Natural killer cell (primary cell): ENCODE results near the gene IGF2. TPM values are rescaled to one million over a fixed set of nuclear protein-coding genes. Genes with fewer than 3 reads are reported as not detected.

Experiments
- ATAC-seq, 3 donors: fragments of 150-1000 bp in 2 of 3; fragments of 200-7000 bp in 1 of 3; cut with Tn5 transposase; 1 replicate in 1 of 3; 2 replicates in 2 of 3; pipeline ENCODE4 v1.10.0; 2021; ENCODE audit warnings: mild to moderate bottlenecking in 2 of 3, moderate library complexity in 2 of 3
- DNase-seq, 2 donors: peaks; one replicate each; pipeline versions ENCODE4 v3.0.0 to v3.0.0-alpha.2; 2013 to 2021; ENCODE audit warnings: mixed read lengths in 1 of 2
- H3K27ac ChIP-seq: one replicate; pipeline ENCODE4 v1.5.1; 2013; ENCODE audit warnings: mild to moderate bottlenecking, low read length
- H3K27me3 ChIP-seq: one replicate; pipeline ENCODE4 v1.6.1; 2013; ENCODE audit warnings: low read length; ENCODE audit not compliant: control insufficient read depth, insufficient read depth
- H3K36me3 ChIP-seq: one replicate; pipeline ENCODE4 v1.6.1; 2013; ENCODE audit warnings: low read length; ENCODE audit not compliant: control insufficient read depth, insufficient read depth
- H3K4me1 ChIP-seq: one replicate; pipeline ENCODE4 v1.6.1; 2013; ENCODE audit warnings: low read length; ENCODE audit not compliant: control insufficient read depth, insufficient read depth
- H3K4me3 ChIP-seq: one replicate; pipeline ENCODE4 v1.5.1; 2013; ENCODE audit warnings: low read length
- H3K9me3 ChIP-seq: one replicate; pipeline ENCODE4 v1.6.1; 2013; ENCODE audit warnings: low read length; ENCODE audit not compliant: control insufficient read depth, insufficient read depth
- H3K27ac Mint-ChIP-seq, 2 donors: one replicate each; pipeline ENCODE4 v1.8.0; 2022; ENCODE audit warnings: mild to moderate bottlenecking in 2 of 2, mixed read lengths in 2 of 2, moderate library complexity in 1 of 2
- H3K27me3 Mint-ChIP-seq, 2 donors: one replicate each; pipeline ENCODE4 v1.8.0; 2022; ENCODE audit warnings: low read depth in 2 of 2, mixed read lengths in 2 of 2
- H3K36me3 Mint-ChIP-seq: one replicate; pipeline ENCODE4 v1.8.0; 2022; ENCODE audit warnings: mixed read lengths
- H3K4me1 Mint-ChIP-seq, 2 donors: one replicate each; pipeline ENCODE4 v1.8.0; 2022; ENCODE audit warnings: mixed read lengths in 2 of 2
- H3K4me3 Mint-ChIP-seq: one replicate; pipeline ENCODE4 v1.8.0; 2022; ENCODE audit warnings: mild to moderate bottlenecking, moderate library complexity, mixed read lengths
- H3K9me3 Mint-ChIP-seq, 2 donors: one replicate each; pipeline ENCODE4 v1.8.0; 2022; ENCODE audit warnings: mixed read lengths in 2 of 2
- WGBS: methylation state at CpG from one replicate; pipeline ENCODE4 v1.1.7; 2013; ENCODE audit warnings: missing lambda C conversion rate; ENCODE audit not compliant: insufficient coverage; 5-methylcytosine and 5-hydroxymethylcytosine counted together
- intact Hi-C: fragments of 100-400 bp; cut with micrococcal nuclease; formaldehyde crosslinking; loops from one replicate; pipeline ENCODE4 v1.14.2; 2022
- total RNA-seq, 4 donors: library from RNA; stranded (reverse); fragments of 120-200 nt in 1 of 4; gene quantifications; one replicate each; pipeline versions ENCODE4 v1.2.3 to v1.2.4, GENCODE V29; 2013 to 2022
- TF ChIP-seq, protein P1 (sequence below): fragments of 200-600 bp; IDR thresholded peaks from one replicate; pipeline ENCODE4 v1.8.0; 2022; ENCODE audit warnings: antibody characterized with exemption

The IGF2 gene
- total RNA-seq, 3 donors from 2014 or later (not counting 1 experiment from before 2014, with no cell fraction given), result not detected

DNA sequence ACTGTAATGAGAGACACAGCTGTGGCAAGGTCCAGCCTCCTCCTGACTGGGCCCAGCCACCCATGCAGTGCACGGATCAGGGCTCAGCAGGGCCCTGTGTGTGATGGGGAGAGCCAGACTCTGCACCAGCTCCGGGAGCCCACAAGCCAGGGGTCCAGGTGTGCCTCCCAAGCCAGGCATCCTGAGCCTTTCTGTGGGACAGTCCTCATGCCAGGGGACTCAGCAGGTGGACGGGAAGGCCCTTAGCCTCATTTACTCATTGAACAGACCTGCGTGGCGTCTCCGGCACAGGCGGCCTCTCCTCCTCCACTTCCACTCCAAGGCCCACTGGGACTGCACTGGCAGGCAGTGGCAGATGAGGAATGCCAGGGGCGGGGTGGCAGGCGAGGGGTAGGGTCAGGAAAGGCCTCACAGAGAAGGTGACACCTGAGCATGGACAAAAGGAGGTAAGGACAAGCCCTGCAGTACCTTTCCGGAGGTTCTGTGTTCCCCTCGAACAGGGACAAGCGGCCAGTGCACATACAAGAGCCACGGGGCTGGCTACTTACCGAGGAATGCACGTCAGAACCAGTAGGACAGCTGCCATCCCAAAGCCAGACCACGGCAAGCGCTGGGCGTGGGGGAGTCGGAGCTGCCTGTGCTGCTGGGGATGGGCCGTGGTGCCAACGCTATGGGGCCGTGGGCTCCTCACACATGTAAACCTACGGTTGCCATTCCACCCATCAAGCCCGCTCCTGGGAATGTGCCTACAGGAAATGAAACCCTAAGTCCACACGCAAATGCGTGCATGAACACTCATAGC is 52.7 kb downstream of the IGF2 start:
- Histone ChIP-seq H3K9me3 (no peaks in the 10 kb centered on the region), H3K27me3 (no peaks in the 10 kb centered on the region), H3K4me1 (no peaks in the 10 kb centered on the region), H3K27ac (no peak overlapping the region), H3K4me3 (no peak overlapping the region), H3K36me3 (no peaks in the 10 kb centered on the region)
- Mint-ChIP-seq H3K27ac (no peak overlapping the region), H3K4me3 (no peak overlapping the region), H3K9me3 (no peaks in the 10 kb centered on the region), H3K27me3 (peaks cover 13 to 16% of the 10 kb centered on the region in 2 donors), H3K4me1 (no peaks in the 10 kb centered on the region), H3K36me3 (peaks cover 7% of the 10 kb centered on the region)
- intact Hi-C loops, result no loop called here
- ATAC-seq (no peak), DNase-seq (peak in 1 of 2 donors; percentile 11)
- TF ChIP-seq, protein P1, sequence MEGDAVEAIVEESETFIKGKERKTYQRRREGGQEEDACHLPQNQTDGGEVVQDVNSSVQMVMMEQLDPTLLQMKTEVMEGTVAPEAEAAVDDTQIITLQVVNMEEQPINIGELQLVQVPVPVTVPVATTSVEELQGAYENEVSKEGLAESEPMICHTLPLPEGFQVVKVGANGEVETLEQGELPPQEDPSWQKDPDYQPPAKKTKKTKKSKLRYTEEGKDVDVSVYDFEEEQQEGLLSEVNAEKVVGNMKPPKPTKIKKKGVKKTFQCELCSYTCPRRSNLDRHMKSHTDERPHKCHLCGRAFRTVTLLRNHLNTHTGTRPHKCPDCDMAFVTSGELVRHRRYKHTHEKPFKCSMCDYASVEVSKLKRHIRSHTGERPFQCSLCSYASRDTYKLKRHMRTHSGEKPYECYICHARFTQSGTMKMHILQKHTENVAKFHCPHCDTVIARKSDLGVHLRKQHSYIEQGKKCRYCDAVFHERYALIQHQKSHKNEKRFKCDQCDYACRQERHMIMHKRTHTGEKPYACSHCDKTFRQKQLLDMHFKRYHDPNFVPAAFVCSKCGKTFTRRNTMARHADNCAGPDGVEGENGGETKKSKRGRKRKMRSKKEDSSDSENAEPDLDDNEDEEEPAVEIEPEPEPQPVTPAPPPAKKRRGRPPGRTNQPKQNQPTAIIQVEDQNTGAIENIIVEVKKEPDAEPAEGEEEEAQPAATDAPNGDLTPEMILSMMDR, result no peak
- WGBS, result 83% methylated on average over 26 of the region's 26 CpGs

DNA sequence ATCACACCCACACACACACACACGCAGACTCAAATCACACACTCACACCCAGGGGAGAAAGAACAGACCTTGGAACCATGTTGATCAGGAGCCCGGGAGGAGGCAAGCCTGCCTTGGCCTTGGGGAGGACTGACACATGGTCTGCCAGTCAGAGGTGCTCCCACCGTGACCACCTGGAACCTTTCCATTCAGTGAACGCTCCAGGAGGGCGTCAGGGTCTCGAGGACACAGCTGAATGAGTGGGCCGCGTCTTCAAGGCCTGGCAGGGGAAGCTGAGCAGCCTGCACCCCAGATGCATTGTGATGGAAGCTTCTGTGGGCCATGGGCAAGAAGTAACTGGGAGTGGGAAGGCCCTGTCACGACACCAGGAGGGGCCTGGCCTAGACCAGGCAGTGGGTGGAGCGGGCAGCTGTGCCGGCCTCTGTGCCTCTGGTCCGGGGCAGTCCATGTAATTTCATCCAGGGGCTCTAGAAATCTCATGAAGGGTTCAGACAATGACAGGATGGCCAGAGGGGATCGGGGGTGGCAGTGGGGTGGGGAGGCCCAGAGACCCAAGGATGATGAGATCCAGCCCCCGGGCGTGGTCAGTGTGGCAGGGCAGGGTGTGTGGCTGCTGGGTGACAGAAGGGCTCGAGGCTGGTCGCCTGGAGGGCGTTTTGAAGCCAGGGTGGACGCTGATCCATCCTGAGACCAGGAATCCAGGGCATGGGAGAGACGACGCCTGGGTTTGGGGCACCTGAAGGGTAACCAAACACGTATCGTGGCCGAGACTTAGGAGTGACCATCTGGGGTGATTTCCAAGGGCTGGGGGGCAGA is 53.7 kb downstream of the IGF2 start:
- H3K4me1 ChIP-seq, result no peaks in the 10 kb centered on the region
- H3K27ac Mint-ChIP-seq, result no peak overlapping the region
- TF ChIP-seq, protein P1, result no peak
- no peaks in the 10 kb centered on the region for H3K27me3 ChIP-seq
- no peaks in the 10 kb centered on the region for H3K36me3 ChIP-seq
- H3K4me1 Mint-ChIP-seq, result no peaks in the 10 kb centered on the region
- WGBS, result 88% methylated on average over 24 of the region's 24 CpGs
- no peaks in the 10 kb centered on the region for H3K9me3 ChIP-seq
- no peak overlapping the region for H3K4me3 Mint-ChIP-seq
- H3K27ac ChIP-seq, result no peak overlapping the region
- H3K36me3 Mint-ChIP-seq, result peaks cover 7% of the 10 kb centered on the region
- no peaks in the 10 kb centered on the region for H3K9me3 Mint-ChIP-seq
- H3K27me3 Mint-ChIP-seq, result peaks cover 13 to 16% of the 10 kb centered on the region in 2 donors
- ATAC-seq (no peak), DNase-seq (peak in 1 of 2 donors; percentile 4)
- H3K4me3 ChIP-seq, result no peak overlapping the region
- intact Hi-C loops, result no loop called here

DNA sequence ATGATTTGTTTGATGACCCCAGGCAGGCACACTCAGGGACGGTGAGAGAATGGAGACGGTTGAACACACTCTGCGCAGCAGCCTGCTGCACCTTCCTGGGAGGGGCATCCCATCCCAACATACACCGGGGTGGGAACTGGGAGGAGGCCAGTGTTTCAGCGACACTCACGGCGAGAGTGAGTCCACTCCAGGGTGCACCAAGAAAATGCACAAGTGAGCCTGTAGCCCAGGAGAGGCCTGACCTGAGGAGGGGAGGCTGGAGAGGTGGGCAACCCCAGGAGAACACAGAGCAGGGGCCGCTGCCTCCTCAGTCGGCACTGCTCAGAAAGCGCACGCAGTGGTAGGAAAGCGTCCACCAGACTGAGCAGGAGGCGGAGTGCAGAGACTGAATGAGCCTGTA is 54.5 kb downstream of the IGF2 start:
- Mint-ChIP-seq H3K36me3 (peaks cover 7% of the 10 kb centered on the region), H3K9me3 (no peaks in the 10 kb centered on the region), H3K27me3 (peaks cover 13 to 16% of the 10 kb centered on the region in 2 donors), H3K27ac (no peak overlapping the region), H3K4me3 (no peak overlapping the region), H3K4me1 (no peaks in the 10 kb centered on the region)
- Histone ChIP-seq H3K27ac (no peak overlapping the region), H3K27me3 (no peaks in the 10 kb centered on the region), H3K9me3 (no peaks in the 10 kb centered on the region), H3K36me3 (no peaks in the 10 kb centered on the region), H3K4me1 (no peaks in the 10 kb centered on the region), H3K4me3 (no peak overlapping the region)
- TF ChIP-seq, protein P1, result no peak
- 97% methylated on average over 13 of the region's 13 CpGs for WGBS
- ATAC-seq (no peak), DNase-seq (peak in 1 of 2 donors; percentile 9)
- intact Hi-C loops, result no loop called here

Other genes with a start within 250 kb of the IGF2 start
- gene PRR33, start 247.5 kb downstream of the IGF2 start, total RNA-seq, result under 1 TPM in 2 of 3 donors, not detected in 1; 0.14 to 0.32 TPM
- gene TNNT3, start 219.7 kb downstream of the IGF2 start, total RNA-seq, result 10 to 100 TPM; 15.8 to 27.9 (median 26.2) TPM
- 10 to 100 TPM; 31.2 to 35.4 (median 32.8) TPM for gene MRPL23, start 192.1 kb downstream of the IGF2 start, total RNA-seq
- not detected for gene H19, start 141.5 kb downstream of the IGF2 start, total RNA-seq
- not detected for gene INS, start 21.8 kb upstream of the IGF2 start, total RNA-seq
- gene TH, start 32.4 kb upstream of the IGF2 start, total RNA-seq, result not detected
- 10 to 100 TPM; 10.8 to 16.8 (median 16.0) TPM for gene ASCL2, start 131.2 kb upstream of the IGF2 start, total RNA-seq
- 100 to 1,000 TPM; 227 to 325 (median 237) TPM for gene C11orf21, start 162.5 kb upstream of the IGF2 start, total RNA-seq
- gene TSPAN32, start 162.6 kb upstream of the IGF2 start, total RNA-seq, result 100 to 1,000 TPM; 268 to 327 (median 299) TPM
- gene CD81, start 237.9 kb upstream of the IGF2 start, total RNA-seq, result 100 to 1,000 TPM; 263 to 292 (median 263) TPM